ENCODE measurements around the gene IFNA2. TPM values are rescaled to one million over a fixed set of nuclear protein-coding genes. Genes with fewer than 3 reads are reported as not detected.

IFNA2 gene
- total and polyA plus RNA-seq, 2 of the 4 experiments (the other 2 are of a cell fraction) = not detected

- intact Hi-C loops (cut with micrococcal nuclease) = no loop called here
- WGBS, 2 experiments (ENCODE audit: extremely low coverage in 2 of 2, insufficient read length in 1 of 2) = no CpG with 5 or more reads among the region's 2 CpGs
- H3K27me3 ChIP-seq (ENCODE audit: control insufficient read depth, insufficient read depth, low read length) = peaks cover 7% of the 10 kb centered on the region
Observed at GRCh38 chr9:21432672-21433425, 47.7 kb upstream of the IFNA2 start.

More at GRCh38 chr9:21432672-21433425, 47.7 kb upstream of the IFNA2 start:
- ATAC-seq (ENCODE audit: low read depth) (no peak), DNase-seq (no peak)
- Histone ChIP-seq H3K27ac (ENCODE audit: insufficient read depth, low read length) (no peak overlapping the region), H3K4me3 (ENCODE audit: insufficient read depth, low read depth, low read length) (no peak overlapping the region), H3K4me1 (ENCODE audit: control insufficient read depth, insufficient read depth, low read length) (no peaks in the 10 kb centered on the region), H3K4me2 (ENCODE audit: low read depth, low read length) (no peak overlapping the region), H3K36me3 (ENCODE audit: control insufficient read depth, insufficient read depth, low read length) (no peaks in the 10 kb centered on the region), H4K20me1 (ENCODE audit: insufficient read depth, low read length) (no peaks in the 10 kb centered on the region), H2AK9ac (replicated peaks; ENCODE audit: low read depth, low read length, poor library complexity) (no peak overlapping the region), H2BK20ac (ENCODE audit: low read depth, low read length) (no peak overlapping the region), H3K56ac (ENCODE audit: extremely low read depth, insufficient read depth, low read length) (no peak overlapping the region), H3K4ac (ENCODE audit: low read depth, low read length) (no peak overlapping the region), H3K9me3 (ENCODE audit: control insufficient read depth, insufficient read depth, low read length) (no peaks in the 10 kb centered on the region), H2BK15ac (ENCODE audit: low read depth, low read length) (no peak overlapping the region), H2AK5ac (ENCODE audit: low read depth, low read length) (no peak overlapping the region), H2AFZ (replicated peaks; ENCODE audit: low read length, poor library complexity) (no peak overlapping the region), H3K18ac (ENCODE audit: low read depth, low read length) (no peak overlapping the region), H3K9ac (ENCODE audit: low read depth, low read length) (no peak overlapping the region), H3K79me1 (ENCODE audit: low read depth in 1 of 2, low read length in 2 of 2) (no peaks in the 10 kb centered on the region), H3K23ac (ENCODE audit: low read depth, low read length) (no peak overlapping the region), H2BK120ac (ENCODE audit: low read depth, low read length) (no peak overlapping the region), H4K5ac (ENCODE audit: low read depth, low read length) (no peak overlapping the region), H2BK5ac (ENCODE audit: low read depth, low read length, poor library complexity, severe bottlenecking) (no peak overlapping the region), H4K91ac (ENCODE audit: insufficient read depth, low read depth, low read length) (no peak overlapping the region), H3K9me1 (ENCODE audit: insufficient read depth, low read length) (no peaks in the 10 kb centered on the region), H3K14ac (replicated peaks; ENCODE audit: low read depth, low read length) (no peak overlapping the region), H4K8ac (ENCODE audit: low read depth in 2 of 2, low read length in 2 of 2) (no peak overlapping the region)
- TF ChIP-seq BHLHE40 (IDR thresholded peaks at IDR 0.05; ENCODE audit: low read depth, low read length) (no peak), NFE2L2 (IDR thresholded peaks at IDR 0.05; ENCODE audit: low read depth, low read length) (no peak), MAZ (IDR thresholded peaks at IDR 0.05; ENCODE audit: borderline replicate concordance, low read depth, low read length) (no peak), MAFK (IDR thresholded peaks at IDR 0.05; ENCODE audit: low read depth, low read length) (no peak), SMC3 (IDR thresholded peaks at IDR 0.05; ENCODE audit: low read depth, low read length) (no peak), RCOR1 (IDR thresholded peaks at IDR 0.05; ENCODE audit: insufficient replicate concordance, low read length) (no peak), FOS (IDR thresholded peaks at IDR 0.05; ENCODE audit: low read depth, low read length) (no peak), RAD21 (IDR thresholded peaks at IDR 0.05; ENCODE audit: low read length) (no peak), CEBPB (IDR thresholded peaks at IDR 0.05; ENCODE audit: low read depth, low read length) (no peak)
- TF ChIP-seq, protein P1, sequence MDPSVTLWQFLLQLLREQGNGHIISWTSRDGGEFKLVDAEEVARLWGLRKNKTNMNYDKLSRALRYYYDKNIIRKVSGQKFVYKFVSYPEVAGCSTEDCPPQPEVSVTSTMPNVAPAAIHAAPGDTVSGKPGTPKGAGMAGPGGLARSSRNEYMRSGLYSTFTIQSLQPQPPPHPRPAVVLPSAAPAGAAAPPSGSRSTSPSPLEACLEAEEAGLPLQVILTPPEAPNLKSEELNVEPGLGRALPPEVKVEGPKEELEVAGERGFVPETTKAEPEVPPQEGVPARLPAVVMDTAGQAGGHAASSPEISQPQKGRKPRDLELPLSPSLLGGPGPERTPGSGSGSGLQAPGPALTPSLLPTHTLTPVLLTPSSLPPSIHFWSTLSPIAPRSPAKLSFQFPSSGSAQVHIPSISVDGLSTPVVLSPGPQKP (IDR thresholded peaks at IDR 0.05; ENCODE audit: borderline replicate concordance, low read depth, low read length) = no peak
- TF ChIP-seq, protein P2, sequence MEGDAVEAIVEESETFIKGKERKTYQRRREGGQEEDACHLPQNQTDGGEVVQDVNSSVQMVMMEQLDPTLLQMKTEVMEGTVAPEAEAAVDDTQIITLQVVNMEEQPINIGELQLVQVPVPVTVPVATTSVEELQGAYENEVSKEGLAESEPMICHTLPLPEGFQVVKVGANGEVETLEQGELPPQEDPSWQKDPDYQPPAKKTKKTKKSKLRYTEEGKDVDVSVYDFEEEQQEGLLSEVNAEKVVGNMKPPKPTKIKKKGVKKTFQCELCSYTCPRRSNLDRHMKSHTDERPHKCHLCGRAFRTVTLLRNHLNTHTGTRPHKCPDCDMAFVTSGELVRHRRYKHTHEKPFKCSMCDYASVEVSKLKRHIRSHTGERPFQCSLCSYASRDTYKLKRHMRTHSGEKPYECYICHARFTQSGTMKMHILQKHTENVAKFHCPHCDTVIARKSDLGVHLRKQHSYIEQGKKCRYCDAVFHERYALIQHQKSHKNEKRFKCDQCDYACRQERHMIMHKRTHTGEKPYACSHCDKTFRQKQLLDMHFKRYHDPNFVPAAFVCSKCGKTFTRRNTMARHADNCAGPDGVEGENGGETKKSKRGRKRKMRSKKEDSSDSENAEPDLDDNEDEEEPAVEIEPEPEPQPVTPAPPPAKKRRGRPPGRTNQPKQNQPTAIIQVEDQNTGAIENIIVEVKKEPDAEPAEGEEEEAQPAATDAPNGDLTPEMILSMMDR (conservative IDR thresholded peaks at IDR 0.05; ENCODE audit: low read depth, low read length) = no peak
- ChIA-PET CTCF (interaction anchor here (1.2 kb wide), 1 partner anchor 22 kb away, joined by 3 read pairs; no protein-coding TSS in a partner anchor), POLR2A (ENCODE audit: unreplicated experiment) (no interaction called here)
- no TSS peak for BruUV-seq (replicated peaks)
- in situ Hi-C loops (cut with MboI; ENCODE audit: low sequenced_read_pairs) = no loop called here
- dilution Hi-C loops (cut with HindIII; ENCODE audit: low sequenced_read_pairs, unreplicated experiment) = no loop called here
